HG03571 (cell line): ENCODE data around the gene U2AF1L4.

Experiments used
- ATAC-seq: cut with Tn5 transposase; IDR thresholded peaks from one replicate; pipeline ENCODE4 v1.9.1; 2021; ENCODE audit not compliant: unreplicated experiment

Gene U2AF1L4

GRCh38 chr19:35714601-35715354 is 30.4 kb downstream of the U2AF1L4 start:
- no peak for ATAC-seq

GRCh38 chr19:35713904-35714495 is 31.2 kb downstream of the U2AF1L4 start:
- no peak for ATAC-seq

- ATAC-seq = no peak
Measured at GRCh38 chr19:35713506-35713850, 31.7 kb downstream of the U2AF1L4 start.

- ATAC-seq = no peak
Measured at GRCh38 chr19:35712567-35713505, 32.4 kb downstream of the U2AF1L4 start.

GRCh38 chr19:35710784-35711723 is 34.2 kb downstream of the U2AF1L4 start:
- ATAC-seq = no peak

- no peak for ATAC-seq
Measured at GRCh38 chr19:35708391-35708790, 36.8 kb downstream of the U2AF1L4 start.

GRCh38 chr19:35704218-35704617 is 41.0 kb downstream of the U2AF1L4 start, which contains the start of gene ZBTB32:
ZBTB32 (plus strand) TSS chr19:35704558; CDS start chr19:35714627, 10,069 bp downstream.
- no peak for ATAC-seq

- ATAC-seq = no peak
Measured at GRCh38 chr19:35703343-35703742, 41.9 kb downstream of the U2AF1L4 start.

GRCh38 chr19:35702223-35703012 is 42.8 kb downstream of the U2AF1L4 start:
- ATAC-seq = peak; percentile 90

- ATAC-seq = no peak
Measured at GRCh38 chr19:35696835-35697234, 48.4 kb downstream of the U2AF1L4 start.

GRCh38 chr19:35695895-35696422 is 49.3 kb downstream of the U2AF1L4 start:
- no peak for ATAC-seq

- peak; percentile 62 for ATAC-seq
Measured at GRCh38 chr19:35693835-35694599, 51.2 kb downstream of the U2AF1L4 start.

GRCh38 chr19:35693422-35693821 is 51.8 kb downstream of the U2AF1L4 start:
- peak; percentile 21 for ATAC-seq
